Caki2 (cell line): ENCODE data around the gene INVS. TPM values are rescaled to one million over a fixed set of nuclear protein-coding genes. Genes with fewer than 3 reads are reported as not detected.

ENCODE experiments used
- DNase-seq: peaks from one replicate; pipeline ENCODE4 v3.0.0-alpha.2; 2015; ENCODE audit warnings: low read depth
- in situ Hi-C: cut with HindIII; loops from 2 replicates; pipeline ENCODE4 v1.10.0; 2016; ENCODE audit warnings: low sequenced_read_pairs, low pct_unique_long_range_greater_than_20kb, mixed read lengths
- total RNA-seq: library from RNA; depleted of rRNA; stranded (reverse); fragments of >200 nt; shearing (Covaris generic); gene quantifications from 2 replicates; pipeline ENCODE4 v1.2.3, GENCODE V29; 2014; ENCODE audit warnings: low replicate concordance

The INVS gene
- total RNA-seq, 1 experiment from 2014 or later: 12.7 TPM

DNA sequence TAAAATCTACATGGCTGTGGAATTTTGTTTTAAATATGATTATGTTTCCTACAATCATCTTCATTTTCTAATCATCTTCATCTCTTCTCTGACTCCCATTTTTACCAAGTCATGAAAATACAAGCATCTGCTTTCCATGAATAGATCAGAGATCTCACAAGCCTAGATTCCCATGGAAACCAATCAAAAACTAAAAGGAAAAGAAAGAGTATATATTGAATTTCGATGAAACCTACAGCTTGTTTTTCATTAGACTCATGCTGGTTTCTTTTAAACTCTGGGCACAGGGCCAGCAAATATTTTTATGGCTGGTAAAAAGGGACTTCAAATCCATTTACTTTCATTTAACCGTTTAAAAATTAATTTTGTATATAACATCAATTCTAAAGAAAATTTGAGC is 51.2 kb downstream of the INVS start:
- in situ Hi-C loops: no loop called here
- no peak for DNase-seq

DNA sequence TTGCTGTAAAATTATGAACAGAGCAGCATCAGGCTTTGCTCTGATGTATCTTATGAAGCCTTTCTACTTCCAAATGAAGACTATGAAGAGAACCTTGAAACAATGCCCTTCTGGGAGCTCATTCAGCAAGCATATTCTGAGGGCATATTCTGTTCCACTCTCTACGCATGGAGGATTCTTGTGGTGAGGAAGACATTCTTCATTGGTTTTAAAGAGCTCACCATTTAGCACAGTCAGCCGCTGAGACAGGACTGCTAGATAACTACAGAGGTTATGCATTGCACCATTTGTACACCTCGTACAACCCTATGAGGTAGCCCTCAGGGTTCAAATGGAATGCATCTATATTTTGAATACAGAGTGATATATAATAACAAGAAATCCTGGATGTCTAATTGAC is 61.0 kb downstream of the INVS start:
- in situ Hi-C loops: no loop called here
- peak; percentile 22 for DNase-seq

DNA sequence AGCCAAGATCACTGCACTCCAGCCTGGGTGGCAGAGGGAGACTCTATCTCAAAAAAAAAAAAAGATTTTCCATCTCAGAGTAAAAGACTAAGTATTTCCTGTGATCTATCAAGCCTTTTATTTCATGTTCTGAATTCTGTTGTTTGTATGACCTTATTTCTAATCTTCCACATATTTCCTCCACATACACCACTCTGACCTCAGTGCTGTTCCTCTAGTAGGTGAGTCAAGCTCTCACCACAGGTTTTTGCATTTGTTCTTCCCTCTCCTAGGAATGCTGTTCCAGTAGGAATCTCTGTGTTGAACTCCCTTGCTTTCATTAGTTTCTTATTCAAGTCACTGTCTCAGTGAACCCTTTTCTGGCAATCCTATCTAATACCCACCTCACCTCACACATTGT is 68.1 kb downstream of the INVS start:
- in situ Hi-C loops: no loop called here
- no peak for DNase-seq

DNA sequence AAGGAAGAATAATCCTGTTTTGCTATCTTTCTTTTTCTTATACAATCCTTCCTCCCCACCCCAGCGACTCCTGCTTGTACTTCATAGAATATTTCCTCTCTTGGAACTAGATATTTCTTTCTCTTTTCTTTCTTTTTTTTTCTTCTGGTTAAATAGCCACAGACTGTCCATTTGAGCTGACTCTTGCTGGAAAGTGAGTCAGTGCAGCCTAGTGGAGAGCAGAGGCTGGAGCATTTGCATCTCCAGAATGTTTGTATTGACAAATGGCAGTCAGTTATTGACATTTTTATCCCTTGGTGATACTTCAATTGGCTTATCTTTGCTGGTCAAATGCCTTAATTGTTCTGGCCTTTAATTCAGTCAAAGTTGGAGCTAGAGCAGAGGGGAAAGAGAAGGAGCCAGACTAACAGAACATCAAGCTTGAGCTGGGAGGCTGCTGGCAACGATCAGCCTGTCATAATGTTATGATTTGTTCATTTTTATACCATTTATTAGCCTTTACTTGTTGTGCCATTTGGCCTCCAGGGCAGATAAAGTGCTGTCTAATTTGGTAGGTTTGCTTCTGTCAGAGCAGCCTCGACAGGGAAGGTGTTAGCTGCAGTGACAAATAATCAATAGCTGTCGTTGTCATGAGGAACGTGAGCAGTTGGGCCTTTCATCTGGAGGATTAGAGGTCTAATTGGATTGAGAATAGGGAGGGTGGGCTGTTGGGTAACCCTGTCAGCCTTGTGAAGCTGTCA is 69.0 kb downstream of the INVS start:
- no peak for DNase-seq
- in situ Hi-C loops: no loop called here

DNA sequence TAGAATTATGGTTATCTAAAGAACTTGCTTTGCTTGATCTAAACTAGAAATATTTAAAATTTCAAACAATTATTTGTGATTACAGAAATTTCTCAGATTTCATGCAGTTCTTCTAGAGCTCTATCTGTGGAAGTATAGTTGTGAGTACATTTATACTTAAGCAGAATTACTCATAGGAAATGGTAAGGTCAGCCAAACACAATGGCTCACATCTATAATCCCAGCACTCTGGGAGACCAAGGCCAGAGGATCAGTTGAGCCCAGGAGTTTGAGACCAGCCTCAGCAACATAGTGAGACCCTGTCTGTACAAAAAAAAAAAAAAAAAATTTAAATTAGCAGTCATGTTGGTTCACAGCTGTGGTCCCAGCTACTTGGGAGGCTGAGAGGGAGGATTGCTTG is 71.0 kb downstream of the INVS start:
- in situ Hi-C loops: no loop called here
- no peak for DNase-seq

DNA sequence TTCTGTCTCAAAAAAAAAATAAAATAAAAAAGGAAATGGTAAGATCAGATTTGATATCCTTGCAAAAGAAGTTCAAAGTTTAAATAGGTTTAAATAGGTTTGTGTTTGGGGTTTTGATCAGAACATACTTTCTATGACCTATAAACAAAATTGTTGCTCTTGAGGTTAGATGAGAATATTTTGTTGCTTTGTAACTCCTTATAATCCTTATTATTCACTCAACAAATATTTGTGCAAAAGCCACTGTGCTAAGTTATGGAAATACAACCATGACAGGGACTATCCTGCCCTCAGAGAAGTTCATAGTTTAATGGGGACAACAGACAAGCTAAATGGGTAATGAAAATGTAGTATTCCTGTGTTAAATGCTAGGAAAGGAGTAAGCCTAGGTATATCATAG is 71.5 kb downstream of the INVS start:
- DNase-seq: no peak
- in situ Hi-C loops: no loop called here

DNA sequence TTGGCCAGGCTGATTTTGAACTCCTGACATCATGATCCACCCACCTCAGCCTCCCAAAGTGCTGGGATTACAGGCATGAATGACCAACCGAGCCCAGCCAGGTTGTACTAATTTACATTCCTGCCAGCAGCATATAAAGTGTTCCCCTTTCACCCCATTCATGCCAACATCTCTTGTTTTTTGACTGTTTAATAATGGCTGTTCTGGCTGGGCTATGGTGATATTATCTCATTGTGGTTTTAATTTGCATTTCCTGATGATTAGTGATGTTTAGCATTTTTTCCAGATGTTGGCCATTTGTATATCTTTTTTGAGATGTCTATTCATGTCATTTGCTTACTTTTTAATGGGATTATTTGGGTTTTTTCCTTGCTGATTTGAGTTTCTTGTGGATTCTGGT is 87.3 kb downstream of the INVS start:
- DNase-seq: no peak
- in situ Hi-C loops: no loop called here

DNA sequence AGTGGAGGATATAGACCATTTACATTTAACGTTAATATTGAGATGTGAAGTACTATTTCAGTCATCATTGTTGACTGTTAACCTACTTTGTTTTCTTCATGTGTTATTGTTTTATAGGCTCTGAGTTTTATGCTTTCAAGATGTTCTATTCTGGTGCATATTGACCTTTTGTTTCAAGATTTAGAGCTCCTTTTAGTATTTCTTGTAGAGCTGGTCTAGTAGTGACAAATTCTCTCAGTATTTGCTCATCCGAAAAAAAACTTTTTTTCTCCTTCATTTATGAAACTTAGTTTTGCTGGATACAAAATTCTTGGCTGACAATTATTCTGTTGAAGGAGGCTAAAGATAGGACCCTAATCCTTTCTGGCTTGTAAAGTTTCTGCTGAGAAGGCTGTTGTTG is 91.3 kb downstream of the INVS start:
- DNase-seq: no peak

DNA sequence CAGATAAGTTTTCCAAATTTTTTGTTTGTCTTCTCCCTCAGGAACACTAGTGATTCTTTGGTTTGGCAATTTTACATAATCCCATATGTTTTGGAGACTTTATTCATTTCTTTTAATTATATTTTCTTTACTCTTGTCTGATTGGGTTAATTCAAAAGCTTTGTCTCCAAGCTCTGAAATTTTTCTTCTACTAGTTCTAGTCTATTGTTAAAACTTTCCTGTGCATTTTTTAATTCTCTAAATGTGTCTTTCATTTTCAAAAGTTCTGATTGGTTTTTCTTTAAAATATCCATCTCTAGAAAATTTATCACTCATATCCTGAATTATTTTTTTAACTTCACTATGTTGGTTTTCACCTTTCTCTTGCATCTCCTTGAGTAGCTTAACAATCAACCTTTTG is 92.2 kb downstream of the INVS start:
- in situ Hi-C loops: no loop called here

More for the DNA sequence above, 91.3 kb downstream of the INVS start:
- in situ Hi-C loops: no loop called here

DNA sequence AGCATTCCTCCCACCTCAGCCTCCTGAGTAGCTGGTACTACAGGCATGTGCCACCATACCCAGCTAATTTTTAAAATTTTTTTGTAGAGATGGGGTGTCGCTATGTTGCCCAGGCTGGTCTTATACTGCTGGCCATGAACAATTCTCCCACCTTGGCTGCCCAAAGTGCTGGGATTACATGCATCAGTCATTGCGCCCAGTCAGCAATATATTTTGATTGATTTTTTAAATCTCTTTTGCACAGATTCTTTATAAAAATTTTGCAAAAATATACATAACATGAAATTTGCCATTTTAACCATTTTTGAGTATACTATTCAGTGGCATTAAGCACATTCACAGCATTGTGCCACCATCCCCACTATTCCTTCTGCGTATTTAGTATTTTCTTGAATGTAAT is 94.0 kb downstream of the INVS start:
- no peak for DNase-seq

More for the DNA sequence above, 92.2 kb downstream of the INVS start:
- DNase-seq: no peak

DNA sequence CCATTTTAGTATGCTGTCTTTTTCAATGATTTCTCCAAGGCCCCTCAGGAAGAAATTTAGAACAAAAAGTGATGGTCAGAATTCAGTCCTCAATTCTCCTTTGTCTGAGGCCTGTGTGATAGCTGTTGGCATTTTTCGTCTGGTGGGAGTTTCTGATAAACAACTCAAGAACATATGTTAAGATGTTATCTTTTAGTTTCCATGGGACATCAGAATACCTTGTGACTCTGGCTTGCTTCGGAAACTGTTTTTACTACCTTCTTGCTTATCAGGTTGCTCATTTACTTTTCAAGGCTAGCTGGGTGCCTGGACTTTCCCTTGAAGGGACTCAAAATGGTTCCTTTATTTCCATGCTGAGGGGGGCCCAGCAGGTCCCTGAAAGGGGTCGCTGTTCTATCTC is 97.2 kb downstream of the INVS start:
- in situ Hi-C loops: no loop called here
- DNase-seq: no peak

More for the DNA sequence above, 94.0 kb downstream of the INVS start:
- in situ Hi-C loops: no loop called here

DNA sequence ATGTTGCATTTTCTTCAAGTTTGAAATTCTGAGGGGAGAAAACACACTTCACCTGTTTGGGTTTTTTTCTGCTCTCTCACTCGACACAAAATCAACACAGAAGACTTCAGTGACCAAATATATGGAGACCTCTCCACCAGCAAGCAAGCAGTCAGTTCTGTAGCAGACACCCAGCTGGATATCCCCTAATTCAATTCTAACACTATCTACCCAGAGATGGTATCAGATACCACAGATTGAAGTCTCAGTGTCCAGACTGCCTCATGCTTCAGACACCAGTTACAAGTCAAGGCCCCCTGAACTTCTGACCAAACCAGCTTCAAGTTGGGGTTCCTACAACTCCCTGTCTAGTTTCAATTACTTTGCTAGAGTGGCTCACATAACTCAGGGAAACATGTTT is 97.8 kb downstream of the INVS start:
- in situ Hi-C loops: no loop called here

DNA sequence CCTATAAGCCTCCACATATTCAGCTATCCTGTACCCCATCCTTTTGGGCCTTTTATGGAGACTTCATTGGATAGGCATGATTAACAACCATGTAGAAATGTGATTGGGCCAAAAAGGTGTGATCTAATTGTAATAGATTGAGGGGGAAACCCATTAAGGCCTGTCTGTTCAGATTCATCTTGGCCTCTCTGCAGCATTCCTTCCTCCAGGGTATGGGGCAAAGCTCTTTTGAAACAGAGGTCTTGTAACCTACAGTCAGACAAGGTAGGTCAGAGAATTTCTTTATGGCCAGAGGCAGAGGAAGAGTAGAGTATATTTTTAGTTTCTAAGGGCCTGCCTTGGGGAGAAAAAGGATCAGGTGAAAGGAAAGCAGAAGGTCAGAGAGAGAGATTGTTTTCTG is 98.5 kb downstream of the INVS start:
- in situ Hi-C loops: no loop called here

More for the DNA sequence above, 97.8 kb downstream of the INVS start:
- DNase-seq: no peak

DNA sequence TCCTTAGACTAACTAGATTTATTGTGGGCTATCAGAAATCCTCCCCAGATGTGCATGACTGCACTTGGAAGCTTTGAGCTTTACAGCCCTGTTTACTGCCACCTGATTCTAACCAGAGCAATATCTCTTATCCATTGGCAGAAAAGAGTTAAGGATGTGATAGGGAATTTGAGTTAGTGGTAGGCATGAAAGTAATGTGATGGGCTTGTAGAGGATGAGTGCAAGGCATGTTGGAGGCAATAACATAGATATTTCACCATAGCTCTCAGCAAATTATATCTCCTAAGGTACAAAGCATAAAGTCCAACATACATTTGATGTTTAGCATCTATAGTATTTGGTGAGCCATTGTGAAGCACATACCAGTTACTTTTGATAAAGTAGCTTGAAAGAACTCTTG is 103.8 kb downstream of the INVS start:
- no peak for DNase-seq
- in situ Hi-C loops: no loop called here

More for the DNA sequence above, 98.5 kb downstream of the INVS start:
- DNase-seq: no peak

DNA sequence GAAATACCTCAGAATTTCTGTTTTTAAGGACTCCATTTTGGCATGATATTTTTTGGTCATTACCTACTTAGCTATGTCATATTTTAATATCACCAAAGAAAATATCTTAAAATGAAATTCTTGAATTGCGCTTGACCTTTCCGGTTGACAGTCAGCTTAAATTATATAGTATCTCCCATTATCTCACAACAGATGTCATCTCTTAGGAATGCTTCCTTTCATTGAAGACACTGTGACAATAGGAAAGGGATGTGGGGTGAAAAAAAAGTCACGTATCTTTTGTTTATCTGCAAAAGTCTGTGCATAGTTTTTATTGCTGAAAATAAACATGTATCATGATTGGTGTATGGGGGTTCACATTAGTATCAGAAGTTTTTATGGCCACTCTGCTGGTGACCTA is 105.8 kb downstream of the INVS start:
- in situ Hi-C loops: no loop called here
- no peak for DNase-seq

DNA sequence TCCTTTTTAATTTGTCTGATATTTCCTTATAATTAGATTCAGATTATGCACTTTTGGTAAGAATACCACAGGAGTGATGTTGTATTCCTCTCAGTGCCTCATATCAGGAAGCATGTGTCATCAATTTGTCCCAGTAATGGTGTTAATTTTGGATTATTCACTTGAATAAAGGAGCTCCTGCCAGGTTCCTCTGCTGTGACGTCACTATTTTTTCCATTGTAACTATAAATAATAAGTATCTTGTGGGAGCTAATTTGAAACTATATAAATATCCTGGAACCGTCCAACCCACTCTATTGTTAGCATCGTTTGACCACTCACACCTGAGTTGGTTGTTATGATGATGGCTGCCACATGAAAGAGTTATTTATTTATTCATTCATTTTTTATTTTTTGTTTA is 107.9 kb downstream of the INVS start:
- no peak for DNase-seq
- in situ Hi-C loops: no loop called here

DNA sequence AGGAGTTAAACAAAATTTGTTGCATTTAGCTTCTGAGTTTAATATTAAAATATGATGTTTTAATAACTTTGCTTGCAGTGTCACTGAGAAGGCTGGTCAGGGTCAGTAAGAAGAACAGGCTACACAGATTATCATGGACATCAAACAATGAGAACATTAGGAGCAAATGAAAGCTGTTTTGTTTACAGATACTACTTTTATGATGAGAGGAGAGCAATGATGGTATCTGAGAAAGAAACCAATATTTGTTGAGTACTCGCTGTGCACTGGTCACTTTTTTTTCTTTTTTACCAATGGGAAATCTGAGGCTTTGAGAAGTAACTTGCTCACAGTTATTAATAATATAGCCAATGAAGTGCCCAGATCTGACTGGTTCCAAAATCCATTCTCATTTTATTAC is 109.6 kb downstream of the INVS start:
- in situ Hi-C loops: no loop called here

DNA sequence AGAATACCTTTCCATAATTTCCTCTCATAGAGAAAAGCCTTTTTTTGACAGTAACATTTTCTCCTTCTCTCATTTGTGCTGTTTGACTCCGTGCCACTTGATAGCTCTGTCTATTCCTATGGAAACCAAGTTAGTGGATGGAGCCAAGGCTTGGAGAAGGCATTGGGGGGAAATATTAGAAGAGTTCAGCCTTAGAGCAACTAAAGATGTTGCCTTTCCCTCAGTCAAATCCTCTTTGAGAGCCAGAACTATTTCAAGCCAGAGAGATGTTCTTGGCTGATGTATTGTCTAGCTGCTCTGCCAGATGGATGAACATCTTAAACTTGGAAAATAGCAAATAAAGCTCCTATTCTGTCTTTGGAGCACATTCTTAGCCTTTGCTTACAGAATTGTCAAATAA is 112.4 kb downstream of the INVS start:
- in situ Hi-C loops: no loop called here
- DNase-seq: no peak

More for the DNA sequence above, 109.6 kb downstream of the INVS start:
- no peak for DNase-seq

DNA sequence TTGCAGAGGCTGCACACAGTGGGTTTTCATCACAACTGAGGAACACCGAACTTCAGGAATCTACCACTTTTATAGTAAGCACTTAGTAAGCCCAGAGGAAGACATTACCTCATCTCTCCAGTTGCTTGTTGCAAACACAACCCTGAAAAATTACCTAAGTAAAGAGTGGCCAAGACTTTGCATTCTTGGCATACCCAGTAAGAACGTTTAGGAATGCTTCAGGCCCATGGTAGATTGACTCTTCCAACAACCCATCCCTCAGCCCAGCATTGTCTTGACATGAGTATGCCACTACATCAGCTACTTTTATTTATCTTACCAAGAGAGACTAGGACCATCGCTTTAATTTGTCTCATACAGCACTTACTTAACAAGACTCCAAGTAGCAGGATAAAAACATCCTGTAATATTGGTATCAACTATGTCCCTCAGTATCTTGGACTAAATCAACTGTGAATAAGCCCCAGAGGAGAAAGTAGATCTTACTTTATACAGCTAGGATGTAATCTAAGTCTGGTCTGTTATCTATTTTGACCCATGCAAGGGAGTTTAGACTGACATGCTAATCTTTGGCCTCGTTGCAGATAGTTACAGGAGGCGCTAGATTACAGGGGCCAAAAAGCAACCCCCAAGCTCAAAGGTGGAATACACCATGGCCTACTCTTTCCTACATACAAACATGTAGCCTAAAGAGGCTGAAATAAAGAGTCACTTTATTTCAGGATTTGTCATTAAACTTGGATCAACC is 114.9 kb downstream of the INVS start:
- DNase-seq: peak; percentile 27

More for the DNA sequence above, 114.9 kb downstream of the INVS start:
- in situ Hi-C loops: no loop called here
